Right lobe of liver (tissue), 4 donors: ENCODE results near the gene PTPRN2.

Experiments
- POLR2A ChIP-seq: fragments of 450-650 bp; IDR thresholded peaks from one replicate; pipeline ENCODE4 v1.6.1; 2017; ENCODE audit warnings: antibody characterized with exemption, mild to moderate bottlenecking
- TF ChIP-seq, protein P1 (sequence below), 4 donors: fragments of 200-600 bp in 3 of 4; fragments of 450-650 bp in 1 of 4; IDR thresholded peaks; one replicate each; pipeline versions ENCODE4 v1.5.1 to v1.8.0; 2016 to 2022; ENCODE audit warnings: antibody characterized with exemption in 4 of 4, mild to moderate bottlenecking in 2 of 4
- donor health status: DM: no; HTN: no; CAD: no.
- donor health status: DM: no; HTN: no; CAD: no.
- donor health status: DM: no; HTN: yes; CAD: no.

DNA sequence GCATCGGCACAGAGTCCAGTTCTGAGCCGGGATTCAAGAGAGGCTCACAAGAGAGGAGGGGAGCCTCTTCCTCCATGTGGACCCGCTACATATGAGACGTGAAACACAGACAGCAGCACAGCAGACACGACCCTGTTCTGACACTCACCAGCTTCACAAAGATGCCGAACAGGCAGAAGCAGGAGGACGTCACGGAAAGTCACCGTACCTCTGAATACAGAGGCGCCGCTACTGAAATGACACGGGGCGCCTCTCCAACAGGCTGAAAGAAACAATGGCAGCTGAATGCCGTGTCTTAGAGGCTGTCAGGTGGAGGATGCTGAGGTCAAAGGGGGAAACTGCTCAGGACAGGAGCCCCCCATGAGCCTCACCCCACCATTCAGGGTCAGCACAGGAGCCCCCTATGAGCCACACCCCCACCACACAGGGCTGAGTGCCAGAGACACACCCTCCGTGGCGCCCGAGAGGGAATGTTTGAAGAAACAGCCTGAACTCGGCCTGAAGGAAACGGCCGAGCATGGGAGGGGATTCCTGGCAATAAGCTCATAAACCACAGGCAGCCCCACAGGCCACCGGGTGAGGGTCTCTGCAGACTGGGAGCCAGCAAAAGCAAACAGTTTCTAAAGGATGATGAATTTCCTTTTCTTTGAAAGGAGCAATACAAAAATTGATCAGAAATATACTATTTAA is 510.3 kb downstream of the PTPRN2 start:
- TF ChIP-seq, protein P1, sequence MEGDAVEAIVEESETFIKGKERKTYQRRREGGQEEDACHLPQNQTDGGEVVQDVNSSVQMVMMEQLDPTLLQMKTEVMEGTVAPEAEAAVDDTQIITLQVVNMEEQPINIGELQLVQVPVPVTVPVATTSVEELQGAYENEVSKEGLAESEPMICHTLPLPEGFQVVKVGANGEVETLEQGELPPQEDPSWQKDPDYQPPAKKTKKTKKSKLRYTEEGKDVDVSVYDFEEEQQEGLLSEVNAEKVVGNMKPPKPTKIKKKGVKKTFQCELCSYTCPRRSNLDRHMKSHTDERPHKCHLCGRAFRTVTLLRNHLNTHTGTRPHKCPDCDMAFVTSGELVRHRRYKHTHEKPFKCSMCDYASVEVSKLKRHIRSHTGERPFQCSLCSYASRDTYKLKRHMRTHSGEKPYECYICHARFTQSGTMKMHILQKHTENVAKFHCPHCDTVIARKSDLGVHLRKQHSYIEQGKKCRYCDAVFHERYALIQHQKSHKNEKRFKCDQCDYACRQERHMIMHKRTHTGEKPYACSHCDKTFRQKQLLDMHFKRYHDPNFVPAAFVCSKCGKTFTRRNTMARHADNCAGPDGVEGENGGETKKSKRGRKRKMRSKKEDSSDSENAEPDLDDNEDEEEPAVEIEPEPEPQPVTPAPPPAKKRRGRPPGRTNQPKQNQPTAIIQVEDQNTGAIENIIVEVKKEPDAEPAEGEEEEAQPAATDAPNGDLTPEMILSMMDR (IDR thresholded peaks at IDR 0.05), result no peak
- TF ChIP-seq POLR2A, result no peak
